HG03520 (cell line): Measurements from ENCODE around the gene RPS6KA5.
"Not testable (repeated sequence)": the region's sequence is repeated elsewhere in the genome, so short reads cannot be mapped to it uniquely, and the experiment has no call there.

Source experiments
- ATAC-seq: cut with Tn5 transposase; IDR thresholded peaks from one replicate; pipeline ENCODE4 v1.9.1; 2021; ENCODE audit warnings: mild to moderate bottlenecking, moderate library complexity; ENCODE audit not compliant: unreplicated experiment

The RPS6KA5 gene

GRCh38 chr14:90880282-90880681 lies 180.2 kb downstream of the RPS6KA5 start:
- no peak for ATAC-seq

- ATAC-seq: no peak
These were observed 185.8 kb downstream of the RPS6KA5 start for GRCh38 chr14:90874599-90874998.

- ATAC-seq: no peak
These were observed 188.7 kb downstream of the RPS6KA5 start for GRCh38 chr14:90871605-90872233.

- ATAC-seq: no peak
These were observed 189.4 kb downstream of the RPS6KA5 start for GRCh38 chr14:90870950-90871604.

DNA sequence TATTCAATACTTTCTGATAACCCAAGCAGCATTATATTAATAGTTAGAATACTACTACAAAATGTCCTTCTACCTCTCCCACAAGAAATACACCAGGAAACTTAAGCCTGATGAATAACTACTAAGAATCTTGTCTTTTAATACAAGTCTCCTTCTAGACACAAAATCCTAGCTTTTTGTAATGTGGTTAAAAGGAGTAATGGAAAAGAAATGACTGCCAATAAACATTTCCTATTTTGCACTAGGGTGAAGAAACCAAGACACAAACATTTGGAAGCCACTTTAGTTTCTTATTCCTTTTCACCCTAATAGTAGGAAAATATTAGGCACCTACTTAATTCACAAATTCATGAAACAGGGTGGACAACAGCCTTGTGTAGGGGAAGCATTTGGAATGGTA lies 192.9 kb downstream of the RPS6KA5 start:
- ATAC-seq: no peak

- ATAC-seq: no peak
These were observed 193.6 kb downstream of the RPS6KA5 start for GRCh38 chr14:90866833-90867232.

- no peak for ATAC-seq
These were observed 195.7 kb downstream of the RPS6KA5 start for GRCh38 chr14:90864741-90865140.

GRCh38 chr14:90858511-90858910 lies 201.9 kb downstream of the RPS6KA5 start:
- no peak for ATAC-seq

DNA sequence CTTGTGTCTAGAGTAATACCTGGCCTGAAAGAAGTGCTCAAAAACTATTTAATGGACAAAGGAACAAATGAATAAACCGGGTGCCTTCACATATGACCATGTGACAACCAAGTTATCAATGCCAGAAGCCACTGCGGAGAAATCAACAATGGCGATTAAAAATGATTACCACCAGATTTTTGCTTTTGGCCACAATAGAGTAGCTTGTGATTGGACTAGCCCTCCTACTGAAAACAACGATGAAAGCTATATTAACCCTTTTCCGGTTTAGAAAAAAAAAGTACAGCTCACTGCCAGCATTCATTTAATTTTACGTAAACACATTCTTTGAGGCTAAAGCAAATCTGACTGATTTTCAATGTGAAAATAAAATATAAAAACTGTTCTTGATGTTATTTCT lies 202.6 kb downstream of the RPS6KA5 start:
- no peak for ATAC-seq

DNA sequence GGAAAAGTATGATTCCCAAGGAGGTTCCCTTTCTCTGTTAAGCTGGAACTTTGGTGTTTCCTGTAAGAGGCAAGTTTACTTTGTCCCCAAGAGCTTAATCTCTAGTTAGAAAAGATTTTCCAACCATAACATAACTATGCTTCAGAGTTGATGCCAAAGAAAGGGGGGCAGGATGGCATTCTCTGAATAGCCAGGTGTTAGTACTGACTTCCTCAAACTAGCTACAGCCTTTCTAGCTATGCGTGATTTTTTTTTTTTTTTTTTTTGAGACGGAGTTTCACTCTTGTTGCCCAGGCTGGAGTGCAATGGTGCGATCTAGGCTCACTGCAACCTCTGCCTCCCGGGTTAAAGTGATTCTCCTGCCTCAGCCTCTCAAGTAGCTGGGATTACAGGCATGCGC lies 204.3 kb downstream of the RPS6KA5 start:
- ATAC-seq: not testable (repeated sequence)

- ATAC-seq: no peak
These were observed 207.3 kb downstream of the RPS6KA5 start for GRCh38 chr14:90853116-90853515.

GRCh38 chr14:90851327-90852036 lies 209.0 kb downstream of the RPS6KA5 start:
- no peak for ATAC-seq

DNA sequence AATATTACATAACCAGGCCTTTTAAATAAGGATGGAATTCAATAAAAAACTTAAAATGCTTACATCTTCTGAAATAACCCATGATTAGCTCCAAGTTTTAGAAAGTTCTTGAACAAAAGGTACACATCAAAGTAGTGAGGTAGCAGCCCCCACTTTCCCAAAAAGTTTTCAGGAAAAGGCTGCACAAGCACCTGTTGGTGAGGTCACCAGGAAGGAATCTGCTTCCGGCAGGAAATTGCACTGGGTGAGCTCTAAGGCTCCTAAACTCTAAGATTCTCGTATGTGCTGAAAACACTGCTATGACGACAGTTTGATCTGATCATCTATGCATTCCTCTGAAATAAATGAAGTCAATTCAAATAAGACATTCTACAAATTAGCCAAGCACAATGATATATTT lies 210.0 kb downstream of the RPS6KA5 start:
- ATAC-seq: no peak

DNA sequence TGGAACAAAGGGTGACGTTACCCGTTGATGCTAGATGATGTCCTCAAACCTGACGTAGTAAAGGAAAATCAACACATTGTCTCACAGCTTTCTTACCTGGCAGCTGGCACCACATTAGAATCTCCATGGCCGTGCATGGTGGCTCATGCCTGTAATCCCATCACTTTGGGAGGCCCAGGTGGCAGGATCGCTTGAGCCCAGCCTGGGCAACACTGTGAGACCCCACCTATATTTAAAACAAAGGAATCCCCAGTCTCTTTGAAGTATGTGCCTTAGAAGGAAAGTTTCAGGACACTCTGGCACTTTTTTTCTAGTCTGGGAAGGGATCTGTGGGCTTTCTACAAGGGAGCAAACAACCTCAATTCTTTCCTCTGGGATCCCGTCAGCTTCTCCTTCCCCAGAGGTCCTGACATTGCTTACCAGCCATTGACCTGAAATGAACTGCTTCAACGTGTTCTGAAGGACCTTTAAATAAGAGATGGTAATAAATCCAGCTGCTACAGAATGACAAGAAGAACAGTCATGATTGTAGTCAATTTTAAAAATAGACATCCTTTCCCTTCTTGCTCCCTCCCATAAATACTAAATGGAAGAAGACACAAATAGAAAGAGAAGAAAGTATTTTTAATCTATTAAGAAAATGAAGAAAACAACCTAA lies 210.5 kb downstream of the RPS6KA5 start:
- ATAC-seq: no peak

- ATAC-seq: no peak
These were observed 211.3 kb downstream of the RPS6KA5 start for GRCh38 chr14:90848944-90849731.

GRCh38 chr14:90846511-90846910 lies 213.9 kb downstream of the RPS6KA5 start:
- ATAC-seq: no peak

GRCh38 chr14:90844321-90844720 lies 216.1 kb downstream of the RPS6KA5 start:
- no peak for ATAC-seq

GRCh38 chr14:90842726-90843125 lies 217.7 kb downstream of the RPS6KA5 start:
- no peak for ATAC-seq

- ATAC-seq: not testable (repeated sequence)
These were observed 219.8 kb downstream of the RPS6KA5 start for GRCh38 chr14:90840667-90841066.

DNA sequence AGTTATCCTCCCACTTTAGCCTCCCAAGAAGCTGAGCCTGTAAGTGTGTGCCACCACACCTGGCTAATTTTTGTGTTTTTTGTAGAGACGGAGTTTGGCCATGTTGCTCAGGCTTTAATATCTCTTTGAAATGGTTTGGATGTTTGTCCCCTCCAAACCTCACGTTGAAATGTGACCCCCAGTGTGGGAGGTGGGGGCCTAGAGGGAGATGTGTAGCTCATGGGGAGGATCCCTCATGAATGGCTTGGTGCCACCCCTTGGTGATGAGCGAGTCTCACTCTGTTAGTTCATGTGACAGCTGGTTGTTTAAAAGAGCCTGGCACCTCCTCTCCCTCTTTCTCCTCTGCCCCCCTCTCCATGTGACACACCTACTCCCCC lies 220.6 kb downstream of the RPS6KA5 start:
- ATAC-seq: no peak
